Measurements from ENCODE around the gene EAF2. TPM values are rescaled to one million over a fixed set of nuclear protein-coding genes. Genes with fewer than 3 reads are reported as not detected.
A peak's percentile ranks its signal among the peaks of the same experiment; 100 is the strongest.

EAF2 gene
- total RNA-seq, 1 donor from 2014 or later: 7.9 TPM

- peaks cover 9% of the 10 kb centered on the region for H3K36me3 ChIP-seq (ENCODE audit: control insufficient read depth, insufficient read depth, low read length)
- TF ChIP-seq CTCF (IDR thresholded peaks at IDR 0.05; ENCODE audit: insufficient read depth, low read length, severe bottlenecking): no peak
- DNase-seq (ENCODE audit: low read depth): no peak
Observed at GRCh38 chr3:121821421-121822199, 13.4 kb upstream of the EAF2 start.

GRCh38 chr3:121822973-121823372 is 12.0 kb upstream of the EAF2 start:
- no peak for TF ChIP-seq CTCF (IDR thresholded peaks at IDR 0.05; ENCODE audit: insufficient read depth, low read length, severe bottlenecking)
- Histone ChIP-seq H3K36me3 (ENCODE audit: control insufficient read depth, insufficient read depth, low read length) (peaks cover 7% of the 10 kb centered on the region), H3K27me3 (ENCODE audit: control insufficient read depth, insufficient read depth, low read length) (no peaks in the 10 kb centered on the region), H3K4me3 (ENCODE audit: low read depth, low read length) (no peak overlapping the region)
- FAIRE-seq (no peak), DNase-seq (ENCODE audit: low read depth) (no peak)

More at GRCh38 chr3:121821421-121822199, 13.4 kb upstream of the EAF2 start:
- no peaks in the 10 kb centered on the region for H3K27me3 ChIP-seq (ENCODE audit: control insufficient read depth, insufficient read depth, low read length)
- H3K4me3 ChIP-seq (ENCODE audit: low read depth, low read length): no peak overlapping the region
- FAIRE-seq: no peak

- no peak for TF ChIP-seq CTCF (IDR thresholded peaks at IDR 0.05; ENCODE audit: insufficient read depth, low read length, severe bottlenecking)
- H3K27me3 ChIP-seq (ENCODE audit: control insufficient read depth, insufficient read depth, low read length): no peaks in the 10 kb centered on the region
- peaks cover 6% of the 10 kb centered on the region for H3K36me3 ChIP-seq (ENCODE audit: control insufficient read depth, insufficient read depth, low read length)
- FAIRE-seq (no peak), DNase-seq (ENCODE audit: low read depth) (peak; percentile 41)
- H3K4me3 ChIP-seq (ENCODE audit: low read depth, low read length): peak overlapping the region; percentile 57
Observed at GRCh38 chr3:121834157-121834670, 795 bp upstream of the EAF2 start.

DNA sequence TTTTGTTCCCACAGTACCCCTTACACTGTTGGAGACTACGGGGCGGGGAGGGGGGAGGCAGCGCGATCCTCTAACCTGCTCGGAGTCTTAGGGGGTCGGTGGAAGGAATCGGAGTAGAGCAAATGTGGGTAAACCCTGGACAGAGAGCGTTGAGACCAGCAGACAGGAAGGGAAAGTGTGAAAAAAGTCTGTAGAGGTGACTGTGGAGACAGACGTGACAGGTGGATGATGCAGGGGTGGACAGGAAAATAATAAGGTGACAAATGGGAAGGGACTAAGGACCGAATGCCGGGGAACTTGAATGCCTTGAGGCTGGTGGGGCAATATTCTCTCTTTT is 424 bp downstream of the EAF2 start:
- Histone ChIP-seq H3K27me3 (ENCODE audit: control insufficient read depth, insufficient read depth, low read length) (no peaks in the 10 kb centered on the region), H3K4me3 (ENCODE audit: low read depth, low read length) (peak overlapping the region; percentile 57), H3K36me3 (ENCODE audit: control insufficient read depth, insufficient read depth, low read length) (peaks cover 4% of the 10 kb centered on the region)
- no peak for TF ChIP-seq CTCF (IDR thresholded peaks at IDR 0.05; ENCODE audit: insufficient read depth, low read length, severe bottlenecking)
- no peak for FAIRE-seq
- no peak for DNase-seq (ENCODE audit: low read depth)

DNA sequence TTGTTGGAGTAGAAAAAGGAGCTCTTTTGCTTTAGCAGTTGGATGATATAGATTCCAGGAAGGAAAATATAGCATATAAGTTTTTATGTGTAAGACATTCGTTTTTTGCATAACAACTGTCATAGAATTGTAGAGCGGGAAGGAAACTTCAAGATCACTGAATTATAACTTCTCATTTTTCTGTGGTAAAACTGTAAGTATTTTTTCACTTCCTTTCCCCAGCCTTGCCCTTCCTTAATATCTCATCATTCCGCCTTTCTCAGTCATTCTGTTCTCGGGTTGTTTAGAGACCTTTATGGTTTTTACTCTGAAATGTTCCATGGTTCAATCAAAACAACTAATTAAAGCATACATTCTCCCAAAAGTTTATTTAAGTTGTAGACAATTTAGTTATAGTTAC is 1.1 kb downstream of the EAF2 start:
- TF ChIP-seq CTCF (IDR thresholded peaks at IDR 0.05; ENCODE audit: insufficient read depth, low read length, severe bottlenecking): no peak
- FAIRE-seq (no peak), DNase-seq (ENCODE audit: low read depth) (no peak)
- no peak overlapping the region for H3K4me3 ChIP-seq (ENCODE audit: low read depth, low read length)
- H3K27me3 ChIP-seq (ENCODE audit: control insufficient read depth, insufficient read depth, low read length): no peaks in the 10 kb centered on the region
- peaks cover 4% of the 10 kb centered on the region for H3K36me3 ChIP-seq (ENCODE audit: control insufficient read depth, insufficient read depth, low read length)
